MCF 10A (cell line): ENCODE data around the gene ACOXL. TPM values are rescaled to one million over a fixed set of nuclear protein-coding genes. Genes with fewer than 3 reads are reported as not detected.

Experiments used
- BruUV-seq: library from RNA; stranded (reverse); fragments of 400-500 nt; replicated peaks from 2 replicates; lab custom pipeline; 2021; lab: Mats Ljungman, UMichigan
- CTCF ChIA-PET: fragments of 300-600 bp; sonication (Branson Sonifier 250); formaldehyde crosslinking; extraction: SDS; loops from one replicate; lab custom pipeline; 2021; ENCODE audit warnings: antibody characterized with exemption, inconsistent platforms; lab: Yijun Ruan, JAX
- POLR2A ChIA-PET: fragments of 300-600, 350-650 bp; sonication (Branson Sonifier 250); formaldehyde crosslinking; extraction: SDS; loops from one replicate; lab custom pipeline; 2020; ENCODE audit warnings: antibody characterized with exemption, inconsistent platforms; lab: Yijun Ruan, JAX
- DNase-seq: peaks from one replicate; pipeline ENCODE4 v3.0.0-alpha.2; 2018; ENCODE audit not compliant: unreplicated experiment
- H3K27ac Mint-ChIP-seq: one replicate; pipeline ENCODE4 v1.8.0; 2022; ENCODE audit warnings: mild to moderate bottlenecking, low read depth, mixed read lengths; ENCODE audit not compliant: unreplicated experiment
- H3K27me3 Mint-ChIP-seq: one replicate; pipeline ENCODE4 v1.8.0; 2022; ENCODE audit warnings: mixed read lengths; ENCODE audit not compliant: insufficient read depth, unreplicated experiment
- H3K36me3 Mint-ChIP-seq: one replicate; pipeline ENCODE4 v1.8.0; 2022; ENCODE audit warnings: mild to moderate bottlenecking, moderate library complexity, mixed read lengths; ENCODE audit not compliant: insufficient read depth, unreplicated experiment
- H3K4me1 Mint-ChIP-seq: one replicate; pipeline ENCODE4 v1.8.0; 2022; ENCODE audit warnings: mixed read lengths; ENCODE audit not compliant: insufficient read depth, unreplicated experiment
- H3K4me3 Mint-ChIP-seq: one replicate; pipeline ENCODE4 v1.8.0; 2022; ENCODE audit warnings: mild to moderate bottlenecking, moderate library complexity, mixed read lengths; ENCODE audit not compliant: unreplicated experiment
- H3K9me3 Mint-ChIP-seq: one replicate; pipeline ENCODE4 v1.8.0; 2022; ENCODE audit warnings: mixed read lengths; ENCODE audit not compliant: unreplicated experiment
- CTCF ChIP-seq: fragments of 200-600 bp; IDR thresholded peaks from one replicate; pipeline ENCODE4 v1.8.0; 2022; ENCODE audit warnings: antibody characterized with exemption, mild to moderate bottlenecking; ENCODE audit not compliant: unreplicated experiment
- intact Hi-C: fragments of 100-400 bp; cut with micrococcal nuclease; formaldehyde crosslinking; loops from 2 replicates; pipeline ENCODE4 v1.14.1; 2022
- total RNA-seq: library from RNA; stranded (reverse); gene quantifications from 2 replicates; pipeline ENCODE4 v1.2.3, GENCODE V29; 2022

ACOXL gene
- total RNA-seq, 1 experiment from 2014 or later = not detected

- TF ChIP-seq CTCF = no peak
- Mint-ChIP-seq H3K4me3 (no peak overlapping the region), H3K27ac (no peak overlapping the region), H3K9me3 (no peaks in the 10 kb centered on the region), H3K36me3 (no peaks in the 10 kb centered on the region), H3K27me3 (peaks cover 77% of the 10 kb centered on the region), H3K4me1 (no peaks in the 10 kb centered on the region)
- ChIA-PET CTCF (interaction anchor here (0.8 kb wide), 1 partner anchor 17 kb away, joined by 4 read pairs; no protein-coding TSS in a partner anchor), POLR2A (no interaction called here)
- BruUV-seq = no TSS peak
- intact Hi-C loops = no loop called here
- no peak for DNase-seq
Measured at GRCh38 chr2:110858993-110859701, 126.8 kb downstream of the ACOXL start.

- Mint-ChIP-seq H3K27ac (no peak overlapping the region), H3K27me3 (peaks cover 91% of the 10 kb centered on the region), H3K36me3 (no peaks in the 10 kb centered on the region), H3K9me3 (no peaks in the 10 kb centered on the region), H3K4me3 (no peak overlapping the region), H3K4me1 (no peaks in the 10 kb centered on the region)
- ChIA-PET CTCF (interaction anchor here (0.6 to 1.1 kb wide), 2 partner anchors 48 to 196 kb away, joined by 3 read pairs; no protein-coding TSS in a partner anchor), POLR2A (interaction anchor here (0.8 kb wide), 1 partner anchor 13 kb away, joined by 3 read pairs; no protein-coding TSS in a partner anchor)
- no TSS peak for BruUV-seq
- intact Hi-C loops = no loop called here
- DNase-seq = no peak
- TF ChIP-seq CTCF = no peak
Measured at GRCh38 chr2:110860630-110861029, 128.3 kb downstream of the ACOXL start.

- no peak overlapping the region for H3K27ac Mint-ChIP-seq
- TF ChIP-seq CTCF = no peak
- H3K4me3 Mint-ChIP-seq = no peak overlapping the region
- peaks cover 93% of the 10 kb centered on the region for H3K27me3 Mint-ChIP-seq
- CTCF ChIA-PET = interaction anchor here (0.7 kb wide), 1 partner anchor 249 kb away, joined by 3 read pairs; no protein-coding TSS in a partner anchor
- no peaks in the 10 kb centered on the region for H3K4me1 Mint-ChIP-seq
- H3K36me3 Mint-ChIP-seq = no peaks in the 10 kb centered on the region
- POLR2A ChIA-PET = interaction anchor here (0.8 kb wide), 1 partner anchor 14 kb away, joined by 3 read pairs; no protein-coding TSS in a partner anchor
- no peaks in the 10 kb centered on the region for H3K9me3 Mint-ChIP-seq
- intact Hi-C loops = no loop called here
- BruUV-seq = no TSS peak
- no peak for DNase-seq
Measured at GRCh38 chr2:110861616-110862260, 129.4 kb downstream of the ACOXL start.

- Mint-ChIP-seq H3K4me3 (no peak overlapping the region), H3K4me1 (no peaks in the 10 kb centered on the region)
- CTCF ChIA-PET = no interaction called here
Measured at GRCh38 chr2:110863726-110864125, 131.4 kb downstream of the ACOXL start.

More at GRCh38 chr2:110863726-110864125, 131.4 kb downstream of the ACOXL start:
- POLR2A ChIA-PET = interaction anchor here (1.1 kb wide), 1 partner anchor 29 kb away, joined by 5 read pairs; no protein-coding TSS in a partner anchor
- BruUV-seq = no TSS peak
- Mint-ChIP-seq H3K27ac (no peak overlapping the region), H3K36me3 (no peaks in the 10 kb centered on the region), H3K9me3 (no peaks in the 10 kb centered on the region), H3K27me3 (peaks cover 94% of the 10 kb centered on the region)
- TF ChIP-seq CTCF = no peak
- no peak for DNase-seq
- intact Hi-C loops = no loop called here
